Smooth muscle cell of the brain vasculature (primary cell): ENCODE data around the gene CELF4.

ENCODE experiments used
- DNase-seq: peaks from one replicate; pipeline ENCODE4 v3.0.0-alpha.2; 2012; ENCODE audit warnings: low read depth, low spot score

The CELF4 gene

DNA sequence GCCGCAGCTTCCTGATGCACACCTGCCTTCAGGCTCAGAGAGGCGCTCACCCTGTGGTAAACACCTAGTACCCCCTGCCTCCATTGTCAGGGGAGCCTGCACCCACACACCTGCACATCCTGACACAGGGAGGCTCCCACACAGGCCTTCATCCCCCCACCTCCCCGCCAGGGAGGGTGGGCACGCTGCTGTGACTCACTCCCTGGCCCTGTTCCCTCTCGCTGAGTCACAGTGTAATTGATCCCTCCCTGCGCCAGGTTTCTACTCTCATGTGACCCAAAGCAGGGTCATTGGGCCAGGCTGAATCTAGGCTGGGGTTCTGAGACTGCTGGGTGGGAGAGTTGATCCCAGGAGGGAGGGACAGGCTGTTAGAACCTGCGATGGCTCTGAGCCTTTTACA, 8.5 kb upstream of the CELF4 start:
- DNase-seq: no peak

DNA sequence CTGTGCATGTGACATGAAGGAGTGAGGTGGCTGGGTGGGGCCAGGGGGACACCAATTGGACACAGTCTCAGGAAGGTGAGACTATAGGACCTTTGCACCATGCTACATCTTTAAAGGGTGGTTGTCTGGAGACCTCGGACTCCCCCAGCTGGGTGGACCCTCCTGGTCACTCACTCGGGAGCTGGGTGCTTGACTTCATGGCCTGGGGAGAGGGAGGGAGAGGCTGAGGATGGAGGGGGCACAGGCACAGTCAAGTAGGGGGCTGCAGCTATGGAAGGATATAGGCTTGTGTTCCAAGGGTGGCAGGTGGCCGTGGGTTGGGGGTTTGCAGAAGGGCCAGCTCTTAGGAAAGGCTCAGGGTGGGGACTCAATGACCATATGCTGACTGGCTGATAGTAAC, 7.1 kb upstream of the CELF4 start:
- no peak for DNase-seq

- no peak for DNase-seq
These were observed 5.7 kb upstream of the CELF4 start for GRCh38 chr18:37571266-37571665.

DNA sequence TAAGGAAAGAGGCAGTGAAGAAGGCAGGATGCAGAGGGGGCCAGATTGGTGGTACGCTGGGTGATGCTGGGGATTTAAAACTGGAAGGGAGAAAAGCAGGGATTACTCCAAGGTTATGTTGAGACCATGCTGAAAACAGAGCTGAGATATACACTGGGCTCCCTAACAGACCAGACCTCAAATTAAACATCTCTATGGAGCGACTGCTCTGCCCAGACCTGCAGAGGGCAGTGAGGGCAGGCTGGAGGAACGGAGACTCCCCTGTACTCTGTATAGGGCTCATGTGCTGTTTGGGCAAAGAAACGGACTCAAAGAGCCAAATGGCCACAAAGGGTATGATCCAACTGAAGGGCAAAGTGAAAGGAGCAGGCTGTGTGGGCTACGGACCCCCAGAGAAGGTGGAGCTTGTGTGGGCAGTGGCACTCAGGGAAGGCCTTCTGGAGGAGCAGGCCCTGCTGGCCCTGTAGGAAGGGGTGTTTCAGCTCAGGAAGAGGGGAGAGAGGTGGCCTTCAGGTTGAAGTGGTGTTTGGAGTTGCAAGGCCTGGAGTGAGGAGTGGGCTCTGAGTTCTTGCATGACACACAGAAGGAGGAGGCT, 4.8 kb upstream of the CELF4 start:
- DNase-seq: no peak

DNA sequence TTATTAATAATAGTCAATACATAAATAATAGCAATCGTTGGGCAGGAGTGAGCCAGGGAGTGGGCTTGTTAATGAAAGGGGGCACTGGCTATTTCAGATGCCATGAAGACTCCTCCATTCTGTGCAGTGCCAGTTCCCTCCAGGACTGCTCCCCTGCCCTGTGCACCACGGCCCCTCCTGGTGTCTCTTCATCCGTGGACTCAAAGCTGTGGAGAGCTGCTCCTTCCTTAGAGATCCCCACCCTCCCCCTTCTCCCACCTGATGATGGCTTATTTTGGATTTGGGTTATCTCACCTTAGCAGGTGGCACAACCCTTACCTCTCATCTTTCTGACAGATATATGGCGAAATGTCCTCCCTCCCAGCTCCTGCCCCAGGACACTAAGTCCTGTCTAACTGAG, 3.1 kb upstream of the CELF4 start:
- no peak for DNase-seq

DNA sequence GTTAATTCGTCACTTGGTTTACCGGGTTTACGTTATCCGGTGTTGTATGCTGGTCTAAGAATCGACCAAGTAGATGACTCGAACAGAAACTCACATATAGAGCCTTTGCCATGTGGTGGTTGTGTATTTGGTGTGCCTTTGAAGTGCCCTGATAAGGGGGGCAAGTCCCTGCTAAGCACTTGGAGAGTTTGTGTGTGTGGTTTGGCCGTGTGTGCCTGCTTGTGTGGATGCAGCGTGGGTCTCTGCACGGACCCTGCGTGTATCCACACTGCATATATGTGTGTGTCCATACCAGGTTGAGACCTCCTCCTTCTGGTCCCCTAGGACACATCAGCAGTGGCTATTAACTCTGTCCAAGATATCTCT, 2.4 kb upstream of the CELF4 start:
- DNase-seq: no peak

- DNase-seq: no peak
These were observed 1.7 kb upstream of the CELF4 start for GRCh38 chr18:37567061-37567993.

GRCh38 chr18:37566479-37567060, 972 bp upstream of the CELF4 start:
- no peak for DNase-seq

GRCh38 chr18:37565977-37566478, 430 bp upstream of the CELF4 start:
- no peak for DNase-seq

DNA sequence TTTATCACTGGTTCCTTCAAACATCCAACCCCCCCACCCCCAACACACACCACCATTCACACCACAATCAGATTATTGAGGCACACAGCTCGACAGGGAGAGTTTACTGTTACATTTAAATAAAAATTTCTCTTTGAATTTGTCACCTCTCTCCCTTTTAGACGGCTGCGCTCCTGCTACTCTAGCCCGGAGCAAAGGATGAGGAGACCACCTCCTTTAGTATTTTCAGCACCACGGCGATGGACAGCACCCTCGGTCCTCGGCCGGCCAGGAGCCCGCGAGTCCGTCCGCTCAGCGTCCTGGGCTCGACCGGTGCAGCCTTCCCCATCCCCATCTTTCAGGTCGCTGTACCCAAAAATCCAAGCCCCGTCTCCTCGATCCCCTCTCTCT, 892 bp downstream of the CELF4 start:
- DNase-seq: peak; percentile 12

DNA sequence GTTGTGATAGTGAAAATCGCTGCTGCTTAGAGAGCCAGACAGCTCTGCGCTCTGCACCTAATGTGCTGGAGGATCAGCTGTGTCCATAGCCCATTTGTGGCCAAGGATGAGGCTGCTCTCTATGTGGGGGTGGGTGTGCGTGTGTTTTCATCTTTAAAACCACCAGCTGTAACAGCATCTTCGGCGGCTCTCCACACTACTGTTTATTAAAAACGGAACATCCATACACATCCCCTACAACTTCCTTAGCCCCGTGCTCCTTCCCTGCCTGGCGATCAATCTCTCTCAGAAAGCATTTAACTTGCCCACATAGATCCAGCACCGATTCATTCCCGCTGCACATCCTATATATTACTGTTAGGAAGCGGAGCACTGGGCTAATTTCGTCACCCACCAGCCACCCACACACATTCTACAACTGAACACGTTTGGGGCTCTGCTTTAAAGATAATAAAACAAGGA, 1.6 kb downstream of the CELF4 start:
- no peak for DNase-seq

DNA sequence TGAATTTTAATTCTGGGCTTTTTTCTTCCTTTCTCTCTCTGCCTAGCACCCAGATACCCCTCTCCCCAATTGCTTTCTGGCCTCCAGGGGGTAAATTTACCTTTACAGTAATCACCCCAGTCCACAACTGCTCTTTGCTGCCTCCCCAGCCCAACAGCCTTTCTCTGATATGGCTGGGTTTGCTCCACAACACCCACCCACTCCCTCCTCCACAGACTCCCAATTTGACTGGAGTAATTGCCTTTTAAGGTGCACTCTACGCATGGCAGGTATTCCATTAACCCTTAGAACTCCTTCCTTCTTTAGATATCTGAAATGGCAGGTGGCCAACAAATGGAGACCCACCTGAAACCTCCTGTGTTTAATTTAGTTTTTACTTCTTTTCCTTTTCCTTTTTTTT, 3.6 kb downstream of the CELF4 start:
- DNase-seq: no peak

- no peak for DNase-seq
These were observed 5.6 kb downstream of the CELF4 start for GRCh38 chr18:37560003-37560402.

GRCh38 chr18:37559194-37559593, 6.4 kb downstream of the CELF4 start:
- DNase-seq: no peak

DNA sequence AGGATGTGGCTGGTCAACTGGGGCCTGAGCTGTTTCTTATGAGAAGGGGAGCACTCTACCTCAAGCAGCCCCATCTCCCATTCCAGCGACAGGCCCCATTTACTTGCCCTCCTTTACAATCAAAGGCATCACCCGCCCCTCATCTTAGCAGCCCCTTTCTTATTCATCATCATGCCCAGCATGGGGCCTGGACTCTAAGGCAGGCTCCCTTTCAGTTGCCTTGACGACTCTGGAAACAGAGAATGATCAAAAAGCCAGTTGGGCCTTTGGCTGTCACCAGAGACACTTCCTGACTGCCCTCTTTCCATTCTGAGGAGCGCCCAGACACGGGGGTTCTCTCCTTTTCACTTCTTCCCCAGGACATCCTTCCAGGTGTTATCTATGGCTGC, 11.2 kb downstream of the CELF4 start:
- DNase-seq: no peak

GRCh38 chr18:37553633-37554398, 11.8 kb downstream of the CELF4 start:
- DNase-seq: no peak

- no peak for DNase-seq
These were observed 13.3 kb downstream of the CELF4 start for GRCh38 chr18:37552286-37552685.

GRCh38 chr18:37551846-37552245, 13.8 kb downstream of the CELF4 start:
- DNase-seq: no peak

GRCh38 chr18:37551249-37551648, 14.3 kb downstream of the CELF4 start:
- no peak for DNase-seq

GRCh38 chr18:37550118-37550875, 15.3 kb downstream of the CELF4 start:
- DNase-seq: no peak

DNA sequence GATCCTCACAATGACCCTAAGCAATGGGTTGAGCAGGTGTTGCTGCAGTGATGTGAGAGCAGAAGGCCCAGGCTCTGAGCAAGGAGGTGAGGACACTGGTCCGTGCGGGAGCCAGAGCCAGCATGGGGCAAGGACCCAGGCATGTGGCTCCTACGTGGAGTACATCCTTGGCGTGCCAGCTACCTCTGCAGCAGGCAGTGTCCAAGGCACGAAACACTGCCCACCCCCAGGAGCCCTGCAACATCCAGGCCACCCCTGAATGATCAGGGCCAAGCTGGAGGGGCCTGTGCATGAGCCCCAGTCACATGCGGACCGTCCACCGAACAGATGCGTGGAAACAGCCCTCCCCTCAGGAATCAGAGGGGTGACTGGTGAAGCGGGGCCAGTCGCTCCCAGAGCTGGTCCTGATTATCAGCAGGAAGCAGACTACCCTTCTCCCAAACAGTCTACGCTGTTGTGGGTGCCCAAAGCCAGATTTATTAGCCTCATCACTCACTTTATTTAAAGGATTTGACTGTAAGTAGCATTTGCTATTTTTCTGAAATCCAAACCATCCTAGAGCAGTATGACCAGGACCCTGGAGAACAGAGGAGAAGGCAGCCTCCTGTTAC, 16.8 kb downstream of the CELF4 start:
- DNase-seq: no peak
